ENCODE data around the gene DNAAF9. TPM values are rescaled to one million over a fixed set of nuclear protein-coding genes. Genes with fewer than 3 reads are reported as not detected.
A peak's percentile ranks its signal among the peaks of the same experiment; 100 is the strongest.

DNAAF9 gene
- total RNA-seq, 1 donor from 2014 or later: 34.7 TPM

GRCh38 chr20:3380228-3381070, 27.0 kb downstream of the DNAAF9 start:
- no peaks in the 10 kb centered on the region for H3K36me3 Mint-ChIP-seq (ENCODE audit: unreplicated experiment)
- peaks cover 2% of the 10 kb centered on the region for H3K4me1 Mint-ChIP-seq (ENCODE audit: low read depth, unreplicated experiment)
- H3K27me3 Mint-ChIP-seq (ENCODE audit: unreplicated experiment): peaks cover 1% of the 10 kb centered on the region
- no peak overlapping the region for H3K4me3 Mint-ChIP-seq (ENCODE audit: unreplicated experiment)
- peaks cover 2% of the 10 kb centered on the region for H3K9me3 Mint-ChIP-seq (ENCODE audit: unreplicated experiment)
- DNase-seq: no peak
- TF ChIP-seq, protein P1, sequence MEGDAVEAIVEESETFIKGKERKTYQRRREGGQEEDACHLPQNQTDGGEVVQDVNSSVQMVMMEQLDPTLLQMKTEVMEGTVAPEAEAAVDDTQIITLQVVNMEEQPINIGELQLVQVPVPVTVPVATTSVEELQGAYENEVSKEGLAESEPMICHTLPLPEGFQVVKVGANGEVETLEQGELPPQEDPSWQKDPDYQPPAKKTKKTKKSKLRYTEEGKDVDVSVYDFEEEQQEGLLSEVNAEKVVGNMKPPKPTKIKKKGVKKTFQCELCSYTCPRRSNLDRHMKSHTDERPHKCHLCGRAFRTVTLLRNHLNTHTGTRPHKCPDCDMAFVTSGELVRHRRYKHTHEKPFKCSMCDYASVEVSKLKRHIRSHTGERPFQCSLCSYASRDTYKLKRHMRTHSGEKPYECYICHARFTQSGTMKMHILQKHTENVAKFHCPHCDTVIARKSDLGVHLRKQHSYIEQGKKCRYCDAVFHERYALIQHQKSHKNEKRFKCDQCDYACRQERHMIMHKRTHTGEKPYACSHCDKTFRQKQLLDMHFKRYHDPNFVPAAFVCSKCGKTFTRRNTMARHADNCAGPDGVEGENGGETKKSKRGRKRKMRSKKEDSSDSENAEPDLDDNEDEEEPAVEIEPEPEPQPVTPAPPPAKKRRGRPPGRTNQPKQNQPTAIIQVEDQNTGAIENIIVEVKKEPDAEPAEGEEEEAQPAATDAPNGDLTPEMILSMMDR (IDR thresholded peaks at IDR 0.05; ENCODE audit: partially characterized antibody, unreplicated experiment): no peak
- H3K27ac Mint-ChIP-seq (ENCODE audit: unreplicated experiment): peak overlapping the region; percentile 28

- Mint-ChIP-seq H3K36me3 (ENCODE audit: unreplicated experiment) (no peaks in the 10 kb centered on the region), H3K4me1 (ENCODE audit: low read depth, unreplicated experiment) (peaks cover 2% of the 10 kb centered on the region), H3K9me3 (ENCODE audit: unreplicated experiment) (no peaks in the 10 kb centered on the region), H3K4me3 (ENCODE audit: unreplicated experiment) (no peak overlapping the region), H3K27ac (ENCODE audit: unreplicated experiment) (no peak overlapping the region), H3K27me3 (ENCODE audit: unreplicated experiment) (no peaks in the 10 kb centered on the region)
- DNase-seq: no peak
- TF ChIP-seq, protein P1 (IDR thresholded peaks at IDR 0.05; ENCODE audit: partially characterized antibody, unreplicated experiment): no peak
Measured at GRCh38 chr20:3378138-3378537, 29.3 kb downstream of the DNAAF9 start.

DNA sequence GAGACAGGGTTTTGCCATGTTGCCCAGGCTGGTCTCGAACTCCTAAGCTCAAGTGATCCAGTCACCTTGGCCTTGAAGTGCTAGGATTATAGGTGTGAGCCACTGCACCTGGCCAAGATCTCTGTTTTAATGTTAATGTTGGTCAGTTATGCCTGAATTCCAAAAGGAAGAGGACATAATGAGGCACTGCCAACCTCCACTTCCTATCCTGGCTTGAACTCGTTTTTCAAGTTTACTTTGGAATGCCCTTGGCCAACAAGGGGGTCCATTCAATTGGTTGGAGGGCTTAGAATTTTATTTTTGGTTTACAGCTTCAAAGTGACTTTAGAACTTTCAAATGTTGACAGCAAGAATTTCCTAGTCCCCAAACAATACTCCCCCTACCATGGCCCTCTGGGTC, 29.8 kb downstream of the DNAAF9 start:
- H3K4me3 Mint-ChIP-seq (ENCODE audit: unreplicated experiment): no peak overlapping the region
- H3K9me3 Mint-ChIP-seq (ENCODE audit: unreplicated experiment): no peaks in the 10 kb centered on the region
- no peaks in the 10 kb centered on the region for H3K27me3 Mint-ChIP-seq (ENCODE audit: unreplicated experiment)
- H3K36me3 Mint-ChIP-seq (ENCODE audit: unreplicated experiment): no peaks in the 10 kb centered on the region
- peaks cover under 1% of the 10 kb centered on the region for H3K4me1 Mint-ChIP-seq (ENCODE audit: low read depth, unreplicated experiment)
- no peak overlapping the region for H3K27ac Mint-ChIP-seq (ENCODE audit: unreplicated experiment)
- TF ChIP-seq, protein P1 (IDR thresholded peaks at IDR 0.05; ENCODE audit: partially characterized antibody, unreplicated experiment): no peak
- DNase-seq: no peak

DNA sequence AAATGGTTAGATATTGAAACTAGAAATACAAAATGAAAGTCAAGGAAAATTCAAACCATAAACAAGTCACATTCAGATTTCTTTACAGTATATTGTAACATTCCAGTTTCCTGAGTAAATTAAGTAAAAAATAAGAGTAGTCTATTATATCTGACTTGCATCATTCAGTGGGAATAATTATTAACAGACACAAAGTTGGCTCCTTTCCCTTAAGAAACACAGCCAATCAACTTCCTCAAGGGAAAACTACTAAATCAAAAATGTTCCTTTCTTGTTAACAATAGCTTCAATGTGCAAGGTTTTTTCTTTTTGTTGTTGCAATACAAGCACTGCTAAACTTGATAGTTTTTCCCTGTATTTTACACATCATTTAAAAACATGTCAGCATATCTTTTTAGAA, 33.2 kb downstream of the DNAAF9 start:
- DNase-seq: no peak
- Mint-ChIP-seq H3K4me3 (ENCODE audit: unreplicated experiment) (no peak overlapping the region), H3K36me3 (ENCODE audit: unreplicated experiment) (peaks cover 4% of the 10 kb centered on the region), H3K27ac (ENCODE audit: unreplicated experiment) (no peak overlapping the region), H3K9me3 (ENCODE audit: unreplicated experiment) (no peaks in the 10 kb centered on the region), H3K27me3 (ENCODE audit: unreplicated experiment) (peaks cover 2% of the 10 kb centered on the region), H3K4me1 (ENCODE audit: low read depth, unreplicated experiment) (no peaks in the 10 kb centered on the region)
- TF ChIP-seq, protein P1 (IDR thresholded peaks at IDR 0.05; ENCODE audit: partially characterized antibody, unreplicated experiment): no peak

DNA sequence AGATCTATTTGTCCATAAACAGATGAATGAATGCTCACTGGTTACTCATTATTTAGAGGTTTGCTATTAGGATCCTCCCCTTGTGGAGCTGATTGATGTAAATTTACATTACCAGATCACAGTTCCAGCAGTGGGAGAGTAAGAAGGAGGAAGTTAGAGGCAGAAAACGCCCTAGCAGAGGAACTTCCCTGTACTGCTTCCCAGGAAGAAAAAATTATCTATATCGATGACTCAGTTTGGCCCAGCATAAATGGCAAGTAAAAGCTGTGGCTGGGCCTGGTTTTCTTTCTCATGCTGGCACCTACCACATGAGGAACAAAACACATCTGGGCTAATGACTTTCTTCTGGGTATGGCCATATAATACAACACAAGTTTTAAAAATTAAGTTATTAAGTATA, 35.7 kb downstream of the DNAAF9 start:
- H3K4me1 Mint-ChIP-seq (ENCODE audit: low read depth, unreplicated experiment): peaks cover 1% of the 10 kb centered on the region
- DNase-seq: no peak
- peaks cover 4% of the 10 kb centered on the region for H3K36me3 Mint-ChIP-seq (ENCODE audit: unreplicated experiment)
- H3K27ac Mint-ChIP-seq (ENCODE audit: unreplicated experiment): no peak overlapping the region
- H3K4me3 Mint-ChIP-seq (ENCODE audit: unreplicated experiment): no peak overlapping the region
- TF ChIP-seq, protein P1 (IDR thresholded peaks at IDR 0.05; ENCODE audit: partially characterized antibody, unreplicated experiment): no peak
- H3K27me3 Mint-ChIP-seq (ENCODE audit: unreplicated experiment): peaks cover 4% of the 10 kb centered on the region
- H3K9me3 Mint-ChIP-seq (ENCODE audit: unreplicated experiment): no peaks in the 10 kb centered on the region

Measured in glutamatergic neuron (in vitro differentiated cells).